Measurements from ENCODE around the gene NRCAM. TPM values are rescaled to one million over a fixed set of nuclear protein-coding genes. Genes with fewer than 3 reads are reported as not detected.

Gene NRCAM
- total and polyA plus RNA-seq, 4 donors: 0.17 to 3.2 (median 0.64) TPM

- 79% methylated on average over 2 of the region's 2 CpGs for WGBS
- H3K36me3 ChIP-seq (ENCODE audit: control insufficient read depth in 4 of 4, insufficient read depth in 3 of 4, low read depth in 1 of 4, low read length in 3 of 4): no peaks in the 10 kb centered on the region
- DNase-seq (ENCODE audit: low spot score): no peak
- no peaks in the 10 kb centered on the region for H3K4me1 ChIP-seq (ENCODE audit: control insufficient read depth in 4 of 4, insufficient read depth in 4 of 4, low read length in 3 of 4)
- no peak overlapping the region for H3K27ac ChIP-seq (ENCODE audit: low read depth in 1 of 2, low read length in 2 of 2)
- no peak for TF ChIP-seq HNF4G (IDR thresholded peaks at IDR 0.05)
- no peak for TF ChIP-seq FOXA1 (IDR thresholded peaks at IDR 0.05)
- TF ChIP-seq RAD21 (IDR thresholded peaks at IDR 0.05): no peak
- no peak for TF ChIP-seq NR2F2 (IDR thresholded peaks at IDR 0.05)
- no peaks in the 10 kb centered on the region for H3K9me3 ChIP-seq (ENCODE audit: control insufficient read depth in 4 of 4, low read length in 3 of 4)
- H3K4me3 ChIP-seq (ENCODE audit: low read depth in 1 of 3, low read length in 3 of 3): no peak overlapping the region
- no peaks in the 10 kb centered on the region for H3K27me3 ChIP-seq (ENCODE audit: control insufficient read depth in 4 of 4, insufficient read depth in 4 of 4, low read length in 3 of 4)
- no peak overlapping the region for H3K9ac ChIP-seq (ENCODE audit: low read depth in 1 of 2, low read length in 2 of 2)
These were observed 207.8 kb downstream of the NRCAM start for GRCh38 chr7:108248418-108248817.

GRCh38 chr7:108247614-108248013, 208.6 kb downstream of the NRCAM start:
- no peak overlapping the region for H3K27ac ChIP-seq (ENCODE audit: low read depth in 1 of 2, low read length in 2 of 2)

GRCh38 chr7:108246227-108246837, 209.9 kb downstream of the NRCAM start:
- TF ChIP-seq RXRA (IDR thresholded peaks at IDR 0.05) (peak in 1 of 2 donors; percentile 75), RAD21 (IDR thresholded peaks at IDR 0.05) (peak in 1 of 2 donors; percentile 41), FOXA1 (IDR thresholded peaks at IDR 0.05) (no peak), HNF4A (conservative IDR thresholded peaks at IDR 0.05) (peak in 1 of 2 donors; percentile 42), YY1 (IDR thresholded peaks at IDR 0.05) (no peak)
- TF ChIP-seq, protein P1, sequence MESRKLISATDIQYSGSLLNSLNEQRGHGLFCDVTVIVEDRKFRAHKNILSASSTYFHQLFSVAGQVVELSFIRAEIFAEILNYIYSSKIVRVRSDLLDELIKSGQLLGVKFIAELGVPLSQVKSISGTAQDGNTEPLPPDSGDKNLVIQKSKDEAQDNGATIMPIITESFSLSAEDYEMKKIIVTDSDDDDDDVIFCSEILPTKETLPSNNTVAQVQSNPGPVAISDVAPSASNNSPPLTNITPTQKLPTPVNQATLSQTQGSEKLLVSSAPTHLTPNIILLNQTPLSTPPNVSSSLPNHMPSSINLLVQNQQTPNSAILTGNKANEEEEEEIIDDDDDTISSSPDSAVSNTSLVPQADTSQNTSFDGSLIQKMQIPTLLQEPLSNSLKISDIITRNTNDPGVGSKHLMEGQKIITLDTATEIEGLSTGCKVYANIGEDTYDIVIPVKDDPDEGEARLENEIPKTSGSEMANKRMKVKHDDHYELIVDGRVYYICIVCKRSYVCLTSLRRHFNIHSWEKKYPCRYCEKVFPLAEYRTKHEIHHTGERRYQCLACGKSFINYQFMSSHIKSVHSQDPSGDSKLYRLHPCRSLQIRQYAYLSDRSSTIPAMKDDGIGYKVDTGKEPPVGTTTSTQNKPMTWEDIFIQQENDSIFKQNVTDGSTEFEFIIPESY (IDR thresholded peaks at IDR 0.05): no peak
- TF ChIP-seq, protein P2, sequence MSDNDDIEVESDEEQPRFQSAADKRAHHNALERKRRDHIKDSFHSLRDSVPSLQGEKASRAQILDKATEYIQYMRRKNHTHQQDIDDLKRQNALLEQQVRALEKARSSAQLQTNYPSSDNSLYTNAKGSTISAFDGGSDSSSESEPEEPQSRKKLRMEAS (IDR thresholded peaks at IDR 0.05): no peak
- H3K4me3 ChIP-seq (ENCODE audit: low read depth in 1 of 3, low read length in 3 of 3): no peak overlapping the region
- H3K27me3 ChIP-seq (ENCODE audit: control insufficient read depth in 4 of 4, insufficient read depth in 4 of 4, low read length in 3 of 4): no peaks in the 10 kb centered on the region
- no peaks in the 10 kb centered on the region for H3K36me3 ChIP-seq (ENCODE audit: control insufficient read depth in 4 of 4, insufficient read depth in 3 of 4, low read depth in 1 of 4, low read length in 3 of 4)
- no peaks in the 10 kb centered on the region for H3K9me3 ChIP-seq (ENCODE audit: control insufficient read depth in 4 of 4, low read length in 3 of 4)
- H3K4me1 ChIP-seq (ENCODE audit: control insufficient read depth in 4 of 4, insufficient read depth in 4 of 4, low read length in 3 of 4): no peaks in the 10 kb centered on the region
- no peak overlapping the region for H3K27ac ChIP-seq (ENCODE audit: low read depth in 1 of 2, low read length in 2 of 2)
- DNase-seq (ENCODE audit: low spot score): no peak
- no peak overlapping the region for H3K9ac ChIP-seq (ENCODE audit: low read depth in 1 of 2, low read length in 2 of 2)
- 29% methylated on average over 1 of the region's 1 CpG for WGBS

More at GRCh38 chr7:108247614-108248013, 208.6 kb downstream of the NRCAM start:
- TF ChIP-seq YY1 (IDR thresholded peaks at IDR 0.05) (no peak), SP1 (IDR thresholded peaks at IDR 0.05) (no peak), HNF4G (IDR thresholded peaks at IDR 0.05) (no peak), JUND (IDR thresholded peaks at IDR 0.05) (no peak), RXRA (IDR thresholded peaks at IDR 0.05) (no peak)
- TF ChIP-seq, protein P2 (IDR thresholded peaks at IDR 0.05): no peak
- no peaks in the 10 kb centered on the region for H3K9me3 ChIP-seq (ENCODE audit: control insufficient read depth in 4 of 4, low read length in 3 of 4)
- H3K9ac ChIP-seq (ENCODE audit: low read depth in 1 of 2, low read length in 2 of 2): no peak overlapping the region
- no peaks in the 10 kb centered on the region for H3K4me1 ChIP-seq (ENCODE audit: control insufficient read depth in 4 of 4, insufficient read depth in 4 of 4, low read length in 3 of 4)
- H3K27me3 ChIP-seq (ENCODE audit: control insufficient read depth in 4 of 4, insufficient read depth in 4 of 4, low read length in 3 of 4): no peaks in the 10 kb centered on the region
- H3K4me3 ChIP-seq (ENCODE audit: low read depth in 1 of 3, low read length in 3 of 3): no peak overlapping the region
- WGBS: 76% methylated on average over 1 of the region's 1 CpG
- DNase-seq (ENCODE audit: low spot score): no peak
- no peaks in the 10 kb centered on the region for H3K36me3 ChIP-seq (ENCODE audit: control insufficient read depth in 4 of 4, insufficient read depth in 3 of 4, low read depth in 1 of 4, low read length in 3 of 4)

All from liver (tissue), 9 donors.